Measurements from ENCODE around the gene GPBAR1.

DNA sequence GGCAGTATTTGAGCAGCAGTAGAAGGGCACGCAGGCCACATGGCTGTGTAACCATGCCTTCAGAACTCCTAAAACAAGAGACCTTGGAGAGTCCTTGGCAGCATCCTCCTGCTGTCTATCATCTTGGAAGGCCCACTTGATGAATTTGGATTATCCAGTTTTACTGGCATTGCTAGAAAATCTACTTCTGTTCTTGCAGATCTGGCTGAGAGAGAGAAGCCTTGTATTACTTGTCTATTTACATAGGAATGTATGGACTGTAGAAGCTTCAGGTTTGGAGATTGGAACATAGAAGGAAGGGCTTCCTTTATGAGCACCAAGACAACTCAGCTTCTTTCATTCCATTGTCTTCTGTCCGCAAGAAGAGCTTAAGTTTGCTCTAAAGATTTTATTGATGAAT lies 16.1 kb upstream of the GPBAR1 start:
- TF ChIP-seq CTCF (IDR thresholded peaks at IDR 0.05) (no peak), POLR2AphosphoS5 (IDR thresholded peaks at IDR 0.05) (peak; percentile 23)

Measured in prostate gland (tissue), 2 donors.